HepG2 (cell line): ENCODE results near the gene CYP2A7. TPM values are rescaled to one million over a fixed set of nuclear protein-coding genes. Genes with fewer than 3 reads are reported as not detected.

Source experiments
- EEA1 ChIP-seq: sonication (generic); formaldehyde crosslinking; IDR thresholded peaks from 2 replicates; pipeline ENCODE4 v1.5.1; 2020; ENCODE audit warnings: mild to moderate bottlenecking, missing genetic modification reagents, borderline replicate concordance
- GABPB1 ChIP-seq: IDR thresholded peaks from 2 replicates; pipeline ENCODE4 v1.6.1; 2016; ENCODE audit warnings: mild to moderate bottlenecking, missing genetic modification reagents, moderate library complexity, missing compliant biosample characterization
- GFI1 ChIP-seq: sonication (generic); formaldehyde crosslinking; IDR thresholded peaks from 2 replicates; pipeline ENCODE4 v1.5.0; 2020; ENCODE audit warnings: missing genetic modification reagents, mild to moderate bottlenecking, borderline replicate concordance
- HMG20B ChIP-seq: conservative IDR thresholded peaks from 2 replicates; pipeline ENCODE4 v1.6.1; 2016; ENCODE audit warnings: missing genetic modification reagents, missing compliant biosample characterization
- IKZF5 ChIP-seq: IDR thresholded peaks from 2 replicates; pipeline ENCODE4 v1.6.1; 2018; ENCODE audit warnings: missing genetic modification reagents, mild to moderate bottlenecking, missing compliant biosample characterization
- SKIL ChIP-seq: sonication (generic); formaldehyde crosslinking; IDR thresholded peaks from 2 replicates; pipeline ENCODE4 v1.8.0; 2022; ENCODE audit warnings: missing genetic modification reagents, mild to moderate bottlenecking, moderate library complexity, borderline replicate concordance
- TBL1XR1 ChIP-seq: fragments of 150-350 bp; IDR thresholded peaks from 2 replicates; pipeline ENCODE4 v1.6.1; 2014; ENCODE audit warnings: borderline replicate concordance, low read length; ENCODE audit not compliant: partially characterized antibody
- ZMYM4 ChIP-seq: sonication (generic); formaldehyde crosslinking; IDR thresholded peaks from 2 replicates; pipeline ENCODE4 v1.8.1; 2023; ENCODE audit warnings: mild to moderate bottlenecking, missing genetic modification reagents
- ZNF274 ChIP-seq: sonication (generic); formaldehyde crosslinking; IDR thresholded peaks from 2 replicates; pipeline ENCODE4 v1.5.1; 2020; ENCODE audit warnings: mild to moderate bottlenecking, missing genetic modification reagents
- ZNF292 ChIP-seq: sonication (generic); formaldehyde crosslinking; IDR thresholded peaks from 2 replicates; pipeline ENCODE4 v1.8.1; 2022; ENCODE audit warnings: mild to moderate bottlenecking, low read depth, missing genetic modification reagents, borderline replicate concordance
- ZNF44 ChIP-seq: sonication (generic); formaldehyde crosslinking; IDR thresholded peaks from 2 replicates; pipeline ENCODE4 v1.5.1; 2020; ENCODE audit warnings: mild to moderate bottlenecking, missing genetic modification reagents
- polyA plus RNA-seq, 8 experiments: library from polyadenylated mRNA; depleted of rRNA in 3 of 8; stranded (reverse) in 7 of 8; unstranded in 1 of 8; fragments of >200 nt; fragmentation: Illumina TruSeq in 4 of 8; extraction: Trizol in 4 of 8; gene quantifications; 2 replicates each; pipeline versions ENCODE4 v1.2.1 to v1.2.3, GENCODE V29; 2011 to 2016; ENCODE audit warnings: low read depth in 4 of 8, missing spikeins in 1 of 8, mixed read lengths in 1 of 8; ENCODE audit not compliant: insufficient read depth in 1 of 8
- total RNA-seq, 5 experiments: library from RNA; depleted of rRNA; stranded (reverse); fragments of >200 nt; fragmentation: Illumina TruSeq; extraction: Trizol; gene quantifications; 2 replicates each; pipeline ENCODE4 v1.2.3, GENCODE V29; 2016; ENCODE audit warnings: low read depth in 1 of 5
- TF ChIP-seq, protein P1 (sequence below): sonication (generic); formaldehyde crosslinking; IDR thresholded peaks from 2 replicates; pipeline ENCODE4 v1.4.0; 2020; ENCODE audit warnings: missing genetic modification reagents
- TF ChIP-seq, protein P2 (sequence below): sonication (generic); formaldehyde crosslinking; IDR thresholded peaks from 2 replicates; pipeline ENCODE4 v1.9.0; 2021; ENCODE audit warnings: missing genetic modification reagents, borderline replicate concordance
- TF ChIP-seq, protein P3 (sequence below): sonication (generic); formaldehyde crosslinking; IDR thresholded peaks from 2 replicates; pipeline ENCODE4 v1.8.0; 2022; ENCODE audit warnings: mild to moderate bottlenecking, missing genetic modification reagents
- TF ChIP-seq, protein P4 (sequence below): IDR thresholded peaks from 2 replicates; pipeline ENCODE4 v1.6.1; 2016

The CYP2A7 gene
- total and polyA plus RNA-seq, 2 of the 13 experiments (the other 11 are each of a cell fraction or from before 2014, with no cell fraction given): not detected

GRCh38 chr19:40831502-40832430 is 50.3 kb downstream of the CYP2A7 start (continued):
- TF ChIP-seq GFI1 (CRISPR knock-in tag) (peak; percentile 82), ZNF292 (CRISPR knock-in tag) (peak; percentile 22; the same call in 1 of the 2 replicates), EEA1 (no peak), TBL1XR1 (peak; percentile 84), ZMYM4 (peak; percentile 61), SKIL (CRISPR knock-in tag) (peak; percentile 76; the same call in 1 of the 2 replicates), HMG20B (0 out of 2 replicates have a peak, but pooled peaks have one; percentile 60), ZNF274 (CRISPR knock-in tag) (no peak), GABPB1 (peak; percentile 25; the same call in 1 of the 2 replicates), ZNF44 (CRISPR knock-in tag) (no peak), IKZF5 (CRISPR knock-in tag) (peak; percentile 75; the same call in 1 of the 2 replicates)
- TF ChIP-seq, protein P1, sequence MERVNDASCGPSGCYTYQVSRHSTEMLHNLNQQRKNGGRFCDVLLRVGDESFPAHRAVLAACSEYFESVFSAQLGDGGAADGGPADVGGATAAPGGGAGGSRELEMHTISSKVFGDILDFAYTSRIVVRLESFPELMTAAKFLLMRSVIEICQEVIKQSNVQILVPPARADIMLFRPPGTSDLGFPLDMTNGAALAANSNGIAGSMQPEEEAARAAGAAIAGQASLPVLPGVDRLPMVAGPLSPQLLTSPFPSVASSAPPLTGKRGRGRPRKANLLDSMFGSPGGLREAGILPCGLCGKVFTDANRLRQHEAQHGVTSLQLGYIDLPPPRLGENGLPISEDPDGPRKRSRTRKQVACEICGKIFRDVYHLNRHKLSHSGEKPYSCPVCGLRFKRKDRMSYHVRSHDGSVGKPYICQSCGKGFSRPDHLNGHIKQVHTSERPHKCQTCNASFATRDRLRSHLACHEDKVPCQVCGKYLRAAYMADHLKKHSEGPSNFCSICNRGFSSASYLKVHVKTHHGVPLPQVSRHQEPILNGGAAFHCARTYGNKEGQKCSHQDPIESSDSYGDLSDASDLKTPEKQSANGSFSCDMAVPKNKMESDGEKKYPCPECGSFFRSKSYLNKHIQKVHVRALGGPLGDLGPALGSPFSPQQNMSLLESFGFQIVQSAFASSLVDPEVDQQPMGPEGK (CRISPR knock-in tag): peak; percentile 69; the same call in 1 of the 2 replicates
- TF ChIP-seq, protein P2, sequence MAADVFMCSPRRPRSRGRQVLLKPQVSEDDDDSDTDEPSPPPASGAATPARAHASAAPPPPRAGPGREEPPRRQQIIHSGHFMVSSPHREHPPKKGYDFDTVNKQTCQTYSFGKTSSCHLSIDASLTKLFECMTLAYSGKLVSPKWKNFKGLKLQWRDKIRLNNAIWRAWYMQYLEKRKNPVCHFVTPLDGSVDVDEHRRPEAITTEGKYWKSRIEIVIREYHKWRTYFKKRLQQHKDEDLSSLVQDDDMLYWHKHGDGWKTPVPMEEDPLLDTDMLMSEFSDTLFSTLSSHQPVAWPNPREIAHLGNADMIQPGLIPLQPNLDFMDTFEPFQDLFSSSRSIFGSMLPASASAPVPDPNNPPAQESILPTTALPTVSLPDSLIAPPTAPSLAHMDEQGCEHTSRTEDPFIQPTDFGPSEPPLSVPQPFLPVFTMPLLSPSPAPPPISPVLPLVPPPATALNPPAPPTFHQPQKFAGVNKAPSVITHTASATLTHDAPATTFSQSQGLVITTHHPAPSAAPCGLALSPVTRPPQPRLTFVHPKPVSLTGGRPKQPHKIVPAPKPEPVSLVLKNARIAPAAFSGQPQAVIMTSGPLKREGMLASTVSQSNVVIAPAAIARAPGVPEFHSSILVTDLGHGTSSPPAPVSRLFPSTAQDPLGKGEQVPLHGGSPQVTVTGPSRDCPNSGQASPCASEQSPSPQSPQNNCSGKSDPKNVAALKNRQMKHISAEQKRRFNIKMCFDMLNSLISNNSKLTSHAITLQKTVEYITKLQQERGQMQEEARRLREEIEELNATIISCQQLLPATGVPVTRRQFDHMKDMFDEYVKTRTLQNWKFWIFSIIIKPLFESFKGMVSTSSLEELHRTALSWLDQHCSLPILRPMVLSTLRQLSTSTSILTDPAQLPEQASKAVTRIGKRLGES (CRISPR knock-in tag): peak; percentile 97
- TF ChIP-seq, protein P3, sequence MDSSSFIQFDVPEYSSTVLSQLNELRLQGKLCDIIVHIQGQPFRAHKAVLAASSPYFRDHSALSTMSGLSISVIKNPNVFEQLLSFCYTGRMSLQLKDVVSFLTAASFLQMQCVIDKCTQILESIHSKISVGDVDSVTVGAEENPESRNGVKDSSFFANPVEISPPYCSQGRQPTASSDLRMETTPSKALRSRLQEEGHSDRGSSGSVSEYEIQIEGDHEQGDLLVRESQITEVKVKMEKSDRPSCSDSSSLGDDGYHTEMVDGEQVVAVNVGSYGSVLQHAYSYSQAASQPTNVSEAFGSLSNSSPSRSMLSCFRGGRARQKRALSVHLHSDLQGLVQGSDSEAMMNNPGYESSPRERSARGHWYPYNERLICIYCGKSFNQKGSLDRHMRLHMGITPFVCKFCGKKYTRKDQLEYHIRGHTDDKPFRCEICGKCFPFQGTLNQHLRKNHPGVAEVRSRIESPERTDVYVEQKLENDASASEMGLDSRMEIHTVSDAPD (CRISPR knock-in tag): peak; percentile 35; the same call in 1 of the 2 replicates
- TF ChIP-seq, protein P4, sequence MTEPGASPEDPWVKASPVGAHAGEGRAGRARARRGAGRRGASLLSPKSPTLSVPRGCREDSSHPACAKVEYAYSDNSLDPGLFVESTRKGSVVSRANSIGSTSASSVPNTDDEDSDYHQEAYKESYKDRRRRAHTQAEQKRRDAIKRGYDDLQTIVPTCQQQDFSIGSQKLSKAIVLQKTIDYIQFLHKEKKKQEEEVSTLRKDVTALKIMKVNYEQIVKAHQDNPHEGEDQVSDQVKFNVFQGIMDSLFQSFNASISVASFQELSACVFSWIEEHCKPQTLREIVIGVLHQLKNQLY (CRISPR knock-in tag): peak; percentile 94
